Activated CD8-positive, alpha-beta memory T cell treated with anti-CD3 and anti-CD28 coated beads, Interleukin-2, amount 50 U/mL, for 1 hour (primary cell): Measurements from ENCODE around the gene RPH3AL.
"Not testable (repeated sequence)": the region's sequence is repeated elsewhere in the genome, so short reads cannot be mapped to it uniquely, and the experiment has no call there.

ENCODE experiments used
- DNase-seq: peaks from one replicate; pipeline ENCODE4 v3.0.0-alpha.2; 2020; ENCODE audit errors: extremely low read depth

The RPH3AL gene

DNA sequence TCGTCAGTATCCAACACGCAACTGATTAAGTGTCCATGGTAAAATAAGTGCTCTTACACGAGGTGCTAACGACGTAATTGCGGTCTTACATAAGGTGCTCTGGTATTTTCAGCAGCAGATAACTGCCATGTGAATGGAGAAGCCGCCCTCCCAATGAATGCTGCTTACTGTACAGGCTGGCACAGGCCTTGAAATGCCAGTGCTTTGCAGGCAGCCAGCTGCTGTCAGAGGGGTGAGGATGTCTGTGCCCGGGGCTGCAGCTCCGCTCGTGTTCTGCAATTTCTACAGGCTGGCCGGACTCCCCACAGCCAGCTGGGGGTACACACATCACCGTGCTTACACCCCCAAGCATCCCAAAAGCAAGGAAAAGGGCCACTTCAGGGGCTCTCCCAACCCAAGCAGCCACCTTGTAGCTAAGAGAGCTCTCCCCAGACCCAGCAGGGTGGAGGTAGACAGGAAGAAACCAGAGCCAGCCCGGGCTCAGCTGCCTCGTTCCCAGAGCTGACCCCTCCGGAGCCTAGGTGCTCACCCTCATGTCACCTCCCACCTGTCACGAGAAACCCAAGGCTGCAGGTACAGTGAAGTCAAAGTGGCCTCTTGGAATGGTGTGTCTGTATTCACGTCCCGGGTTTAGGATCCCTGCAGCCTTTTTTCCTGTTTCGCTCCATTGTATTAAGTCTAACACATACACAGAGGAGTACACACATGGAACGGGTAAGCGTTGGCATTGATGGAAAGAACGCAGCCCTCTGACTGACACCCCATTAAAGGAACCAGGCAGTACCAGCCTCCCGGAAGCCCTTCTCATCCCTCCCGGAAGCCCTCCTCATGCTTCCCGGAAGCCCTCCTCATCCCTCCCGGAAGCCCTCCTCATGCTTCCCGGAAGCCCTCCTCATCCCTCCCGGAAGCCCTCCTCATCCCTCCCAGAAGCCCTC, 27.2 kb upstream of the RPH3AL start:
- DNase-seq: no peak

DNA sequence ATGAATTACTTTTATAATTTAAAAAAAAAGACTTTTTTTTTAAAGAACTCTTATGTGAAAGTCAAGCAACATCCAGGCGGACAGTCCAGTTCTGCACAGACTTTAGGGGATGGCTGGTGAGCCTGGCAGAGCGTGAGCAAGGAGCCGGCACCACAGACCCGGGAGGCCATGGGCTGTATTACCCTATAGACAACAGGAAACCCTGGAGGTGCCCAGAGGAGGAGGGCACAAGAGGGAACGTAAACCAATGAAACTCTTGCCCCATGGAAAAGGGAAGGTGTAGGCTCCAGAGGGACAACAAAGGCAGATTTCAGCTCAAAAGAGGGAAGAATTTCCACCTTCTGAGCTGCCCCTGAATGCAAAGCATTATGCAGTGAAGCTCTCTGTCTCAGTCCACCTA, 25.5 kb upstream of the RPH3AL start:
- no peak for DNase-seq

DNA sequence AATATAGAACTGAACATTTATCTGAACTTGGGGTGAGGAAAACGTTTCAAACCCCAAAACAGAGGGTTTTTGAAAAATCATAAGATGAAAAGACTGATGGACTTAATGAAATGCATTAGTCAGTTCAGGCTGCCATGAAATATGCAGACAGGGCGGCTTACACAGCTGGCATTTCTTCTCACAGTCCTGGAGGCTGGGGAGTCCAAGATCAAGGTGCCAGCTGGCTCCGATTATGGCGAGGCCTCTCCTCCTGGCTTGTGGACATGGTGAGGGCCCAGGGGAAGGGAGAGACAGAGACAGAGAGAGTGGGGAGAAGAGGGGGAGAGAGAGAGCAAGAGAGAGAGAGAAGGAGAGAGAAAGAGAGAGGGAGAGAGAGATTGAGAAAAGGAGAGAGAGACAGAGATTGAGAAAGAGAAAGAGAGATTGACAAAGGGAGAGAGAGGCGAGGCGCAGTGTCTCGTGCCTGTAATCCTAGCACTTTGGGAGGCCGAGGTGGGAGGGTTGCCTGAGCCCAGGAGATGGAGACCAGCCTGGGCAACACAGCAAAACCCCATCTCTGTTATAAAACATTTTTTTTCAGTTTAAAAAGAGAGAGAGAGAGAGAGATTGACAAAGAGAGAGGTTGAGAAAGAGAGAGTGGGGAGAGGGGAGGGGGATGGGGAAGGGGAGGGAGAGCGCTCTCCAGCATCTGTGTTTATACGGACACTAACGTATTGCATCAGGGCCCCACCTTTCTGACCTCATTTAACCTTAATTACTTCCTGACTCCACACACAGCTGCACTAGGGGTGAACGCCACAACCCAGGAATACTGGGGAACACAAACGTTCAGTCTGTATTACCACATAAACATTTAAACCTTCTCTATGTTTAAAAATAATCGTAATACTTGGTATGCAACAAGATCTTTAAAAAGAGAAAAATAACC, 24.6 kb upstream of the RPH3AL start:
- DNase-seq: no peak

DNA sequence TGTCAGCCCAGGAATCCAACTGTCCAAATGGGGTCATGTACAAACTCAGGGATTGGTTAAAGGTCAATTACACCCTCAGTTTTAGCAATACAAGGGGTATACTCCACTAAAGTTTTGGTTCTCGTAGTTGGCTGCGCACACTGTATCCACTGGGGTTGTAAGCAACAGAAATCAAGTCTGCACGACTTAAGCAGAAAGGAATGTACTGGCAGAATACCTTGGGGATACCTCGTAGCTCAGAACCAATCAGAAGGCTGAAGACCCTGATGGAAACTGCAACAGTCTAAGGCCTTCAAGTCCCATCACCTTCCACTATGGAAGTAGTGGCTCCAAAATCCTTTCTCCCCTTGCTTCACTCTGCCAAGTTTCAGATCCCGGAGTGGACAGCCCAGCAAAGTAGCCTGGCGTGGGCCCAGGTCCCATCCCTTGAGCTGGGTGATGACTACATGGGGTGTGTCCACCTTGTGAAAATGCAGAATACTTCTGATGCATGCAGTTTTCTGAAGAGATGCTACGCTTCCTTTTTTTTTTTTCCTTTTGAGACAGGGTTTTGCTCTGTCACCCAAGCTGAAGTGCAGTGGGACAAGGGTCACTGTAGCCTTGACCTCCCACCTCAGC, 21.1 kb upstream of the RPH3AL start:
- no peak for DNase-seq

DNA sequence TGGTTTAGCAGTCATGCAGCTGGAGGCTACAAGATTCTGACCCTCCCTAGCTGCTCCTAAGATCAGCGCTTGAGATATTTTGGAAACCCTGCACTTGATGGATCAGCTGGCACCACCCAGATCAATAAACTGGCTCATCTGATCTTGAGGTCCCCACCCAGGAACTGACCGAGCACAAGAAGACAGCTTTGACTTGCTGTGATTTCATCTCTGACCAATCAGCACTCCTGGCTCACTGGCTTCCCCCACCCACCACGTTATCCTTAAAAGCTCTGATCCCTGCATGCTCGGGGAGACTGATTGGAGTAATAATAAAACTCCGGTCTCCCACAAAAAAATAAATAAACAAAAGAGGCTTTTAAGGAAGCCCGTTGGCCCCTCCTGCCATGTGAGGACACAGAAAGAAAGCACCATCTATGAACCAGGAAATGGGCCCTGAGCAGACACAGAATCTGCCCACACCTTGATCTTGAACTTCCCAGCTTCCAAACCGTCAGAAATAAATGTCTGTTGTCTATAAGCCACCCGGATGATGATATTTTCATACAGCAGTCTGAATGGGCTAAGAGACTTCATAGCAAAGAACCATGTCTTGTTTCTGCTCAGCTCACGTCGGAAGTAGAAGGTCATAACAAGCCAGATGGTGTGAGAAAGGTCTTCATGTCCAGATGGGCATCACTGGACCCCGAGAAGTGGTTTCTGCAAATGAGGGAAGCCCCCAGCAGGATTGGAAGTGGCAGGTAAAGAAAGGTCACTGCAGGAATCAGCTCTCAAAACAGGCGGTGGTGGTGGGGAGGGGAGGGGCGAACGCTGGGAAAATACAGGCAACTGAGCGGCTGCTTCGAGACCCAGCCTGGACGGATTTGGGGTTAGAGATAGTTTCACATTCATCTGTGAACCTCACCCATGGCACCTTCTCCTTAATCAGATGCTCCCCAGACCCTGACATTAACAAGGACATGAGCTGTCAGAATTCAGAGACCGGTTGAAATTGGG, 19.8 kb upstream of the RPH3AL start:
- DNase-seq: no peak

DNA sequence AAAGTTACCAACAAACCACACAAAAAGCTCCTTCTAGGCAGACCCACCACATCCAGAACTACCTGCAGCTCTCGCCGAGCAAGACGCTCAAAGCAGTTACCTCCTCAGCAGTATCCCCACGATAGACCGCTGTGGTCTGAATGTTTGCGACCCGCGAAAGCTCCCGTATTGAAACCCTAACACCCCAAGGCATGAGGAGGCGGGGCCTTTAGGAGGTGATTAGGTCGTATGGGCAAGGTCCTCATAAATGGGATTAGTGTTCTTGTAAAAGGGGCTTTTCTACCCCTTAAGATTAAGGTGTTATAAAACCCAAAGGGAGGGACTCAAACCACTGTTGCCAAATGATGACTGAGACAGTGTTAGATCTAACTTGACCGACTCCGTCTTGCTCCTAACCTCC, 19.0 kb upstream of the RPH3AL start:
- no peak for DNase-seq

DNA sequence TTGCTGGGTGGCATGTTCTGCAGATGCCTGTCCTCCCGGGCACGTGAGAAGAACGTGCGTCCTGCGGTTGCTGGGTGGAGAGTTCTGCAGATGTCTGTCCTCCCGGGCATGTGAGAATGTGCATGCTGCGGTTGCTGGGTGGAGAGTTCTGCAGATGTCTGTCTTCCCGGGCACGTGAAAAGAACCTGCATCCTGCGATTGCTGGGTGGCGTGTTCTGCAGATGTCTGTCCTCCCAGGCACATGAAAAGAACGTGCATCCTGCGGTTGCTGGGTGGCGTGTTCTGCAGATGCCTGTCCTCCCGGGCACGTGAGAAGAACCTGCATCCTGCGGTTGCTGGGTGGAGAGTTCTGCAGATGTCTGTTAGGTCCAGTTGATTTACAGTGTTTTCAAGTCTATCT, 15.0 kb upstream of the RPH3AL start:
- DNase-seq: not testable (repeated sequence)

DNA sequence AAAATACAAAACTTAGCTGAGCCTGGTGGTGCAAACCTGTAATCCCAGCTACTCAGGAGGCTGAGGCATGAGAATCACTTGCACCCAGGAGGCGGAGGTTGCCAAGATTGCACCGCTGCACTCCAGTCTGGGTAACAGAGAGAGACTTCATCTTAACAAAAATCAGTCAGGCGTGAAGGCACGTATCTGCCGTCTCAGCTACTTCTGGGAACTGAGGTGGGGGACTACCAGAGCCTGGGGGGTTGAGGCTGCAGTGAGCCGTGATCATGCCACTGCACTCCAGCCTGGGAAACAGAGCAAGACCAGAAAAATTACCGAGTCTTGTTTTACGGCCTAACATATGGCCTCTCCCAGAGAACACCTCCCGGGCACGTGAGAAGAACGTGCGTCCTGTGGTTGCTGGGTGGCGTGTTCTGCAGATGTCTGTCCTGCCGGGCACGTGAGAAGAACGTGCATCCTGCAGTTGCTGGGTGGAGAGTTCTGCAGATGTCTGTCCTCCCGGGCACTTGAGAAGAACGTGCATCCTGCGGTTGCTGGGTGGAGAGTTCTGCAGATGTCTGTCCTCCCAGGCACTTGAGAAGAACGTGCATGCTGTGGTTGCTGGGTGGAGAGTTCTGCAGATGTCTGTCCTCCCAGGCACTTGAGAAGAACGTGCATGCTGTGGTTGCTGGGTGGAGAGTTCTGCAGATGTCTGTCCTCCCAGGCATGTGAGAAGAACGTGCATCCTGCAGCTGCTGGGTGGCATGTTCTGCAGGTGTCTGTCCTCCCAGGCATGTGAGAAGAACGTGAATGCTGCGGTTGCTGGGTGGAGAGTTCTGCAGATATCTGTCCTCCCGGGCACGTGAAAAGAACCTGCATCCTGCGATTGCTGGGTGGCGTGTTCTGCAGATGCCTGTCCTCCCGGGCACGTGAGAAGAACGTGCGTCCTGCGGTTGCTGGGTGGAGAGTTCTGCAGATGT, 14.3 kb upstream of the RPH3AL start:
- not testable (repeated sequence) for DNase-seq

DNA sequence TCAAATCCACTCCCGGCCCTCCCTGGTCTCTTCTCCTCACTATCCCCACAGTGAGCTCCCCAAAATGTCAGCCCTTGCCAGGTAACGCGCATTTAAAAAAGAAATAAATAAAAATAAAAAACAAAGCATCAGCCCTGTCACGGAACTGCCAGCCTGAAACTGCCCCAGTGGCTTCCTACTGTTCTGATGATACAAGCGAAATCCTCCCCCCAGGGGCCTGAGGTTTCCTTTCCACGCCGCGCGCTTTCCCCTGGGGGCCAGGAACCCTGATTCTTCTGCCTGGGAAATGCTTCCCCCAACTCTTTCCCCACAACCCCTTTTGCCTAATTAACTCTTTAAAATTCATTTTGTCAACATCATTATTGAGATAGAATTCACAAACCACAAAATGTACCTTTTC, 12.2 kb upstream of the RPH3AL start:
- DNase-seq: no peak

DNA sequence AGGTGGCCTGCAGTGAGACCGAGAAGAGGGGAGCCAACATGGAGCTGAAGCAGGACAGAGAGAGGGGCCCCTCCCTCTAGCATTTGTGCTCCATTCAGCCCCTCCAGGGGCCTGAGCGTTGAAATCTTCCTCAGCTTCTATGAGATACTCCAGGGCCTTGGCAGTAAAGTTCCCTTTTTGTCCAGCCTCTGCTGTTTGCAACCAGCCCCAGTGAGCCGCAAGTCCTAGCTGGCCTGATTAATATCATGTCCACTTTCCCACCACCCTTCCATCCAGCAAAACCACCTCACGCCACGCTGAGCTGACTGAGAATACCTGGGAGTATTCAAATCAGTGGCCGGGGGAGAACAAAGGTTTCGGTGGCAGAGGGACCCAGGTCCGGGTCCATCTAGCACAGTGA, 11.7 kb upstream of the RPH3AL start:
- no peak for DNase-seq

DNA sequence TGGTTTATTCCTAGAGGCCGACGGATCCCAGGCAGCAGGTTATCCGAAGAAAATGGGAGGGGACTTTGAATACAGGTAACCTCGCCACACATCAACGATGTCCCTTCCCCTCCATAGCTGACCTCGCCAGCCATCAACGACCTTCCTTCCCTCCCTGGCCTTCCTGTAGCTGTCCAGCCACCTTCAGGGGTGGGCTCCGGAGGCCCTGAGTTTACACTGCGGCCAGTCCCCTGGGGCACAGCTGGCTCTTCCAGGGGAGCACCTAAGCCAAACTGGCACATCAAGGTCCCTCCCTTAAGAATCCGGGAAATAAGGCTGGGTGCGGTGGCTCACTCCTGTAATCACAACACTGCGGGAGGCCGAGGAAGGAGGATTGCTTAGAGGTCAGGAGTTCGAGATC, 10.1 kb upstream of the RPH3AL start:
- no peak for DNase-seq

DNA sequence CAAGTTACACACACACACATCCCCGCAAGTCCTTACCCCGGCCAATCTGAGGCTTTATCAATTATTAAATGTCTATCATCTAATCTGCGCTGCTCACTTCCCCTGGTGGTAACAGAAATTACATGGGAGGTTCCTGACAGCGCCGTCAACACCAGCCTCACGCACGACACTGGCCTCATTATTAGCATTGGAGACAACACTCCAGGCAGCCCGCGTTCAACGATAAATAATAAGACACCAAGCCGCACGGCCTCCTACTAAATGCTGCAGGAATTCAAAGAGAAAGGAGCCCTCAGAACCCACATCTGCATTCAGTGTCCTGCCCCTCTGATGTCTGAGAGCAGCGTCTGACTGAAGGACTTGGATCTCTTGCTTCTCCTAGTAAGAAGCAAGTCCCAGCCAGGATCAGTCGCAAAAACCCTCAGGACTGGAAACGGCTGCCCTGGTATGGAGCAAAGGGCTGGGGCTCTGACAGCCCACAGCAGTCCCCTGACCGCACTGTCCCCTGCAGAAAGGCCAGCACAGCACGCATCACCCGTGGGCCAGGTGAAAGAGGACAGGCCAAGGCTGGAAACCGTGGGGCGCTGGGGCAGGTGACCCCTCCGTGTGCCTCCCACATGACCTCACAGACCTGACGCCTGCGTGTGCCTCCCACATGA, 7.6 kb upstream of the RPH3AL start:
- DNase-seq: no peak

DNA sequence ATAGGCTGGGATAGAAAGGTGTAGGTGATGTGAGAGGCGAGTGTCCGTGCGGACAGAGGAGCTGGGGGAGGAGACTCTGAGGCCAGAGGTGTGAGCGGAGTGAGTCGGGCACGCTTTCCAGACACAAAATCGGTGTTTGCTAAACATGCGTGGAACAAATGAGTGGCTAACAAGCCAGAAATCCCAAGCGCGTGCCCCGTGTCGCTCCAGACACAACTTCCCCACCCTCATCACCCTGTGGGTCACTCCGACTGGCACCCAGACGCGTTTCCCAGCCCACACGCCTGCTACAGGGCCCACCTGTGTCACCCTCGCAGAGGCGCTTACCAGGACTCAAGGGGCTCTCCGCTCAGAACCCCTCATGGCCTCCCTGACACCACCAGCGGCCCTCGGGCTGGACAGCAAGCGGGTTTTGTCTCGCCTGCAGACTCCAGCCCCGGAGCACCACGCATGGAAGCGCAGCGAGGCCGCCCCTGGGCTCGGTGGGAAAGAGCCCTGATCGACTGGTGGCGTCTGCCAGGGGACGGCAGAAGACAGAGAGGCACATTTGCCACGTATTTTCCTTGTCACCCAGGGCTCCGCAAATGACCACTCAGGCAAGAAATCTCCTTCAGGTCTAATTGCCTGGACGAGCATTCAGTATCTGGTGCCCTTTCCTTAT, 6.0 kb upstream of the RPH3AL start:
- no peak for DNase-seq

DNA sequence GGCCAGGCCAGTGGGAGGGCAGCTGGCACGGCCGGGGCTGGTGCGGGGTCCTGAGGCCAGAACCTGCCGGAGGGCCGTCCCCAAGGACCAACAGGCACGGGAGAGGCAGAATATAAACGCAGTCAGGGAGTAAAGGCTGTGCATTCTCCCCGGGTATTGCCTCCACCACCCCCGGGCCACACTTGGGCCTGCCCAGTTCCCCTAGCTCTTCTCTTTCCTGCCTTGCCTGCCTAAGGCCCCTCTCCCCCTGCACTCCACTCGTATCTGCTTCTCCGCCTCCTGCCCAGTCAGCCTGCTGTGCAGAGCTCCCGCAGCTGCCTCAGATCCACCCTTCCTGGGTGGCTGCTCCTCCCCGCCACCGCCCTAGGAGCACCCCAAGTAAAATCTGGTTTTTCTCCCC, 5.0 kb upstream of the RPH3AL start:
- DNase-seq: no peak

DNA sequence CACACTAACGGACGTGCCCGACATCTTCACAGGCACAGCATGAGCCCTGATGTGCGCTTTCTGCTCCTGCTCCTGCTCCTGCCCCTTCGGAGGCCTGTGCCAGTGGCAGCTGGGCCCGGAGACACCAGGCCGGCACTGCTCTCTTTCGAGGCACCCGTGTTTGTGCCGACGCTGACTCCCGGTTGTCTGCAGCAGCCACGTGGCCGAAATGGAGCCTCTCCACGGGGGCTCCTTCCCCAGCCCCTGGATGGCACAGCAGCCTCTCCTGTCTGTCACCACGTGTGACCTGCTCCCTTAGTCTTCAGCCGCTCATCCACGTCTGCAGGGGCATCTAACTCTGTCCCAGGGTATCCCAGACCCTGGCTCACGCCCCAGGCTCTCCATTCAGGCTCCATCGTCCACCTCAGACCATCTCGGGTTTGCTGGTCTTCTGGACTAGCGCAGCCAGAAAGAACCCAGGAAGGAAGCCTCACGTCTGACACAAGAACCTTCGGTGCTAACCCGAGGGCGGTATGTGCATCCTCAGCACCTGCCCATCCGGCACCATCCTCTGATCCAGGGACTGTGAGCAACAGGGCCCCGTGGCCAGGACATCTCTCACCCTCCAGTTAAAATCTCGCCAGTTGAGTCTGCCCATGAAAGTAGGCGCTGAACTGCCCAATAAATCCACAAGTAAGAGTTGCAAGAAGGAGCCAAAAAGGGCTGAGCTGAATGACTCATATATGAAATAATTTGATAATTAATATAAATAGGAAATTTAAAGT, 4.2 kb upstream of the RPH3AL start:
- no peak for DNase-seq

DNA sequence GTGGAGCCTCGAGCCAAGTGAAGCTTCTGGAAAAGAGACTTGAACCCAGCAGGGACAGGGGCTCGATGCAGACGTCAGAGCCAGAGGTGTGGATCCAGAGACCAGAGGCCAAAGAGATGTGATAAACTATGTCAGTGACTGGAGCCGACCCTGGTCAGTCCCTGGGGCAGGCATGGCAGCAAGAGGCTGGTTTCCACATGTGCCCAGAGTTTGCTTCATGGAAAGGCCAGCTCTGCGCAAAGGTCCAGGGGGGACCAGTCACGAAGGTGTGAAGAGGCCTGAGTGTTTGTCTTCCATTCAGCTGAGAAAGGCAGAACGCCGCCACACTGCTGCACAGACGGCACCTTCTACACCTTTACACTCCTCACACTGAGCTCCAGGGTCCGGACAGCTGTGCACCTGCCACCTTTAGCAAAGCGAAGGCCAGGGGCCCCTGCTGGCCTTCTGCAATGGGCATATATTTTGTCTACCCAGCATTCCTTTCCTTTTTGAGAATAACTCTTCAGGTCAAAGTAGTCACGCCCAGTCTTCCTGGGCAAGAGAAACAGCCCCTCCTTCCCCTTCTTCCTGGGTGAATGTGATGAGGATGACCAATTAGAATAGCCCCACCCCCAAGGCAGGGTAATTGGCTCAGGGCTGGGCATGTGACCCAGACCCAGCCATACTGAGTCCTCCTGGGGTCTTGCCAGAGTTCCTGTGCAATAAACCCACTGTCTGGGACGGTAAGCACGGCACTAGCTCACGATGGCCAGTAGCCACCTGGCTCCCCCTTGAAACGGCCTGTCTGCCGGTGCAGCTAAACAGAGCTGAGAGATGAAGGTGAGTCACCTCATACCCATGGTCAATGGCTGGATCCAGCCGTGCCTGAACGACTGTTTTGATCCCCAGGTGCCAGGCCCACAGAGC, 2.3 kb upstream of the RPH3AL start:
- no peak for DNase-seq

DNA sequence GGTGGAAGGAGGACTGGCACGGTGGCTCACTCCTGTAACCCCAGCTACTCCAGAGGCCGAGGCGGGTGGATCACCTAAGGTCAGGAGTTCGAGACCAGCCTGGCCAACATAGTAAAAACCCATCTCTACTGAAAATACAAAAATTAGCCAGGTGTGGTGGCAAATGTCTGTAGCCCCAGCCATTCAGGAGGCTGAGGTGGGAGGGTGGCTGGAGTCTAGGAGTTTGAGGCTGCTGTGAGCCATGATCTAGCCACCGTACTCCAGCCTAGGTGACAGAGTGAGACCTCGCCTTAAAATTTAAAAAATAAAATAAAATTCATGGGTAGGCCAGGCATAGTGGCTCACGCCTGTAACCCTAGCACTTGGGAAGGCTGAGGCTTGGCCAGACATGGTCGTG, 1.2 kb upstream of the RPH3AL start:
- DNase-seq: no peak
